ENCODE data around the gene SURF4. TPM values are rescaled to one million over a fixed set of nuclear protein-coding genes. Genes with fewer than 3 reads are reported as not detected.

The SURF4 gene
- 252 and 275 TPM in 2 replicates for total RNA-seq

GRCh38 chr9:133375724-133376654 is at the start of gene SURF4, which contains the start of gene STKLD1:
TSS of gene SURF4 (minus strand) at chr9:133376060. CDS start at chr9:133375969, 91 bp downstream.
TSS of gene STKLD1 (plus strand) at chr9:133376366. CDS start at chr9:133376474, 108 bp downstream.

GRCh38 chr9:133421615-133422542 is 46.0 kb upstream of the SURF4 start, which contains the start of gene ADAMTS13:
TSS of gene ADAMTS13 (plus strand) at chr9:133422367. CDS start at chr9:133422444, 77 bp downstream.

GRCh38 chr9:133417541-133418461 is 41.9 kb upstream of the SURF4 start, which contains the start of gene REXO4:
TSS of gene REXO4 (minus strand) at chr9:133418010. CDS start at chr9:133417844, 166 bp downstream.

DNA sequence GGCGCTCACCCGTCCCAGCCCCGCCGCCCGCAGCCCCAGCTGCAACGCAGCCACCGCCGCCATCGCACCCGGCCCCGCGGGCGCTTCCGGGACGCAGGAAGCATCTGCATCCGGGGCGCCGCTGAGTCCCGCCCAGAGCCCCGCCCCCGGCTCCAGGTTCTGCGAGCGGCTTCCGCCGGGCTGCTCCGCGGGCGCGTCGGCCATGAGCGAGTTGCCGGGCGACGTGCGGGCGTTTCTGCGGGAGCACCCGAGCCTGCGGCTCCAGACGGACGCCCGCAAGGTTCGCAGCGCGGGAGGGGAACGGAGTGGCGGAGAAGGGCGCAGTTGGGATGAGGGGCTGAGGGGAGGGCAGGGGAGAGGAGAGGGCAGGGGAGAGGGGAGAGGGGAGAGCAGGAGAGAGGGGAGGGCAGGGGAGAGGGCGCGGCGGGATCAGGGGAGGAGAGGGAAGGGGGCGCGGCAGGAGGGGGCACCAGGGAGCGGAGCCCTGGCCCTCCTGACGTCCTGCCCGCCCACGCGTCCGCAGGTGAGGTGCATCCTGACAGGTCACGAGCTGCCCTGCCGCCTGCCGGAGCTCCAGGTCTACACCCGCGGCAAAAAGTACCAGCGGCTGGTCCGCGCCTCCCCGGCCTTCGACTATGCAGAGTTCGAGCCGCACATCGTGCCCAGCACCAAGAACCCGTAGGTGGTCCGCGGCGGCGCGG is 19.3 kb downstream of the SURF4 start, which contains the start of the genes SURF1 and SURF2:
Gene SURF1, minus strand, starts transcription at position 97 of the 701 bp plus-strand sequence. Its CDS starts 34 bp downstream, at position 63.
Gene SURF2, plus strand, starts transcription at position 160 of the 701 bp plus-strand sequence. Its CDS starts 43 bp downstream, at position 203.

GRCh38 chr9:133347985-133348717 is 27.7 kb downstream of the SURF4 start, which contains the start of the genes MED22 and RPL7A:
TSS of gene MED22 (minus strand) at chr9:133348131. CDS start at chr9:133346662, 1,469 bp downstream.
TSS of gene RPL7A (plus strand) at chr9:133348218. CDS start at chr9:133348244, 26 bp downstream.

GRCh38 chr9:133335924-133336811 is 39.7 kb downstream of the SURF4 start, which contains the start of gene SURF6:
TSS of gene SURF6 (minus strand) at chr9:133336188. CDS start at chr9:133336132, 56 bp downstream.

Other genes starting within 250 kb of the SURF4 start
- gene GBGT1, start 212.1 kb downstream of the SURF4 start, total RNA-seq = 4.1 and 6.6 TPM in 2 replicates
- gene OBP2B, start 166.8 kb downstream of the SURF4 start, total RNA-seq = not detected in 2 replicates
- gene ABO, start 100.9 kb downstream of the SURF4 start, total RNA-seq = 0.06 TPM in 1 of 2 replicates, not detected in the other
- gene SURF6, start 39.9 kb downstream of the SURF4 start, total RNA-seq = 14.2 and 22.4 TPM in 2 replicates
- gene MED22, start 27.9 kb downstream of the SURF4 start, total RNA-seq = 9.4 and 19.7 TPM in 2 replicates
- 3,323 and 3,336 TPM in 2 replicates for gene RPL7A, start 27.8 kb downstream of the SURF4 start, total RNA-seq
- 33.7 and 38.0 TPM in 2 replicates for gene SURF1, start 19.6 kb downstream of the SURF4 start, total RNA-seq
- 17.9 and 19.8 TPM in 2 replicates for gene SURF2, start 19.5 kb downstream of the SURF4 start, total RNA-seq
- gene STKLD1, start 306 bp upstream of the SURF4 start, total RNA-seq = 0.34 TPM in 1 of 2 replicates, not detected in the other
- gene REXO4, start 42.0 kb upstream of the SURF4 start, total RNA-seq = 20.2 and 23.3 TPM in 2 replicates
- gene ADAMTS13, start 46.3 kb upstream of the SURF4 start, total RNA-seq = 2.2 and 3.4 TPM in 2 replicates
- 7.1 and 8.8 TPM in 2 replicates for gene CACFD1, start 83.9 kb upstream of the SURF4 start, total RNA-seq
- 7.0 and 7.7 TPM in 2 replicates for gene SLC2A6, start 103.0 kb upstream of the SURF4 start, total RNA-seq
- gene MYMK, start 148.9 kb upstream of the SURF4 start, total RNA-seq = not detected in 2 replicates
- 5.8 and 6.8 TPM in 2 replicates for gene ADAMTSL2, start 158.6 kb upstream of the SURF4 start, total RNA-seq
- gene FAM163B, start 233.3 kb upstream of the SURF4 start, total RNA-seq = 0.15 and 0.81 TPM in 2 replicates

Measured in cardiac ventricle fibroblast (primary cell).